ENCODE measurements around the gene GAS7. TPM values are rescaled to one million over a fixed set of nuclear protein-coding genes. Genes with fewer than 3 reads are reported as not detected.

The GAS7 gene
- total and polyA plus RNA-seq, 2 donors (not counting 1 experiment from before 2014, with no cell fraction given), result 3.4 to 13.6 TPM

- DNase-seq (no peak), ATAC-seq (ENCODE audit: low read depth) (no peak)
- H3K79me2 ChIP-seq (ENCODE audit: control insufficient read depth, insufficient read depth, low read length), result peaks cover 4% of the 10 kb centered on the region
- H3K4me1 ChIP-seq (ENCODE audit: control insufficient read depth in 2 of 2, insufficient read depth in 2 of 2, low read length in 2 of 2), result no peaks in the 10 kb centered on the region
- POLR2A ChIA-PET, result no interaction called here
- H3K27me3 ChIP-seq (replicated peaks in 1 of 4; ENCODE audit: control extremely low read depth in 1 of 4, control insufficient read depth in 3 of 4, insufficient read depth in 4 of 4, low read length in 3 of 4), result peaks cover 0 to 4% (median 0%) of the 10 kb centered on the region in 4 experiments
- Mint-ChIP-seq H3K4me3 (no peak overlapping the region), H3K4me1 (peaks cover 2% of the 10 kb centered on the region), H3K27me3 (no peaks in the 10 kb centered on the region), H3K9me3 (ENCODE audit: insufficient read depth) (no peaks in the 10 kb centered on the region), H3K27ac (no peak overlapping the region)
- H3K36me3 ChIP-seq (replicated peaks in 1 of 2; ENCODE audit: control extremely low read depth in 1 of 2, control insufficient read depth in 1 of 2, extremely low read depth in 1 of 2, insufficient read depth in 2 of 2, low read length in 1 of 2), result no peaks in the 10 kb centered on the region
- CTCF ChIA-PET, result no interaction called here
- H2AFZ ChIP-seq (ENCODE audit: insufficient read depth, low read depth, low read length, poor library complexity, severe bottlenecking), result no peak overlapping the region
- TF ChIP-seq CTCF (IDR thresholded peaks at IDR 0.05), result no peak
- TF ChIP-seq EZH2 (IDR thresholded peaks at IDR 0.05; ENCODE audit: borderline replicate concordance, insufficient read depth, low read depth, low read length, poor library complexity, severe bottlenecking), result no peak
- no peak overlapping the region for H3K27ac ChIP-seq (ENCODE audit: low read length in 2 of 2)
- intact Hi-C loops (cut with micrococcal nuclease), result no loop called here
- H3K9ac ChIP-seq (ENCODE audit: low read length), result no peak overlapping the region
- no peaks in the 10 kb centered on the region for H3K9me3 ChIP-seq (ENCODE audit: control extremely low read depth in 1 of 3, control insufficient read depth in 2 of 3, insufficient read depth in 1 of 3, low read length in 2 of 3)
- H4K20me1 ChIP-seq (ENCODE audit: control insufficient read depth, insufficient read depth, low read length, poor library complexity, severe bottlenecking), result no peaks in the 10 kb centered on the region
- H3K4me2 ChIP-seq (replicated peaks; ENCODE audit: low read depth, low read length, poor library complexity, severe bottlenecking), result no peak overlapping the region
- WGBS (ENCODE audit: insufficient coverage), result 93% methylated on average over 15 of the region's 15 CpGs
- no peak overlapping the region for H3K4me3 ChIP-seq (ENCODE audit: control extremely low read depth in 1 of 5, extremely low read depth in 1 of 5, insufficient read depth in 1 of 5, low read depth in 2 of 5, low read length in 4 of 5)
Observed at GRCh38 chr17:10136258-10136981, 62.0 kb downstream of the GAS7 start.

GRCh38 chr17:10135539-10136257 is 62.7 kb downstream of the GAS7 start:
- H3K36me3 ChIP-seq (replicated peaks in 1 of 2; ENCODE audit: control extremely low read depth in 1 of 2, control insufficient read depth in 1 of 2, extremely low read depth in 1 of 2, insufficient read depth in 2 of 2, low read length in 1 of 2), result no peaks in the 10 kb centered on the region
- H3K9me3 Mint-ChIP-seq (ENCODE audit: insufficient read depth), result no peaks in the 10 kb centered on the region
- H3K27ac Mint-ChIP-seq, result no peak overlapping the region
- H3K27ac ChIP-seq (ENCODE audit: low read length in 2 of 2), result no peak overlapping the region
- H2AFZ ChIP-seq (ENCODE audit: insufficient read depth, low read depth, low read length, poor library complexity, severe bottlenecking), result no peak overlapping the region
- H3K4me3 ChIP-seq (ENCODE audit: control extremely low read depth in 1 of 5, extremely low read depth in 1 of 5, insufficient read depth in 1 of 5, low read depth in 2 of 5, low read length in 4 of 5), result no peak overlapping the region
- no peak for ATAC-seq (ENCODE audit: low read depth)
- H3K4me3 Mint-ChIP-seq, result no peak overlapping the region
- H3K9ac ChIP-seq (ENCODE audit: low read length), result no peak overlapping the region
- peaks cover 2% of the 10 kb centered on the region for H3K4me1 Mint-ChIP-seq
- intact Hi-C loops (cut with micrococcal nuclease), result no loop called here
- TF ChIP-seq CTCF (IDR thresholded peaks at IDR 0.05) (no peak), EZH2 (IDR thresholded peaks at IDR 0.05; ENCODE audit: borderline replicate concordance, insufficient read depth, low read depth, low read length, poor library complexity, severe bottlenecking) (no peak)
- CTCF ChIA-PET, result no interaction called here
- peaks cover 1% of the 10 kb centered on the region for H3K79me2 ChIP-seq (ENCODE audit: control insufficient read depth, insufficient read depth, low read length)
- H3K4me2 ChIP-seq (replicated peaks; ENCODE audit: low read depth, low read length, poor library complexity, severe bottlenecking), result no peak overlapping the region
- H3K27me3 ChIP-seq (replicated peaks in 1 of 4; ENCODE audit: control extremely low read depth in 1 of 4, control insufficient read depth in 3 of 4, insufficient read depth in 4 of 4, low read length in 3 of 4), result peaks cover 0 to 4% (median 0%) of the 10 kb centered on the region in 4 experiments
- no peaks in the 10 kb centered on the region for H3K4me1 ChIP-seq (ENCODE audit: control insufficient read depth in 2 of 2, insufficient read depth in 2 of 2, low read length in 2 of 2)
- 27% methylated on average over 2 of the region's 12 CpGs for WGBS (ENCODE audit: insufficient coverage)
- H3K9me3 ChIP-seq (ENCODE audit: control extremely low read depth in 1 of 3, control insufficient read depth in 2 of 3, insufficient read depth in 1 of 3, low read length in 2 of 3), result no peaks in the 10 kb centered on the region
- no peaks in the 10 kb centered on the region for H4K20me1 ChIP-seq (ENCODE audit: control insufficient read depth, insufficient read depth, low read length, poor library complexity, severe bottlenecking)
- DNase-seq, result no peak
- POLR2A ChIA-PET, result no interaction called here
- H3K27me3 Mint-ChIP-seq, result no peaks in the 10 kb centered on the region

Data from B cell (primary cell).